B cell (primary cell): ENCODE results near the gene MAP3K15. TPM values are rescaled to one million over a fixed set of nuclear protein-coding genes. Genes with fewer than 3 reads are reported as not detected.

Experiments used
- ATAC-seq: fragments of 200-7000 bp; cut with Tn5 transposase; one replicate; pipeline ENCODE4 v1.10.0; 2021; ENCODE audit warnings: low read depth, mild to moderate bottlenecking, moderate number of reproducible peaks, moderate library complexity
- CTCF ChIA-PET: fragments of 350-600 bp; sonication (Branson Sonifier 250); formaldehyde crosslinking; loops from one replicate; lab custom pipeline; 2021; ENCODE audit warnings: antibody characterized with exemption, inconsistent platforms; lab: Charles Lee
- POLR2A ChIA-PET: fragments of 350-600 bp; sonication (Branson Sonifier 250); formaldehyde crosslinking; loops from one replicate; lab custom pipeline; 2021; ENCODE audit warnings: antibody characterized with exemption; lab: Charles Lee
- DNase-seq: peaks from one replicate; pipeline ENCODE4 v3.0.0; 2013
- H2AFZ ChIP-seq: 2 replicates; pipeline ENCODE4 v1.6.1; 2012; ENCODE audit warnings: mild to moderate bottlenecking, low read depth, low read length; ENCODE audit not compliant: insufficient read depth, poor library complexity, severe bottlenecking
- H3K27ac ChIP-seq, 2 donors: 1 replicate in 1 of 2; 2 replicates in 1 of 2; pipeline ENCODE4 v1.5.1; 2012 to 2013; ENCODE audit warnings: low read length in 2 of 2, mild to moderate bottlenecking in 2 of 2, moderate library complexity in 1 of 2
- H3K27me3 ChIP-seq, 4 experiments: fragments of 200-600 bp in 1 of 4; sonication (generic) in 1 of 4; replicated peaks in 1 of 4; 1 replicate in 2 of 4; 2 replicates in 2 of 4; pipeline versions ENCODE4 v1.6.1 to v1.7.0; 2013 to 2016; ENCODE audit warnings: low read length in 3 of 4, mild to moderate bottlenecking in 2 of 4, mixed read lengths in 1 of 4, moderate library complexity in 1 of 4; ENCODE audit not compliant: insufficient read depth in 4 of 4, control insufficient read depth in 3 of 4; ENCODE audit errors: control extremely low read depth in 1 of 4
- H3K36me3 ChIP-seq, 2 experiments: replicated peaks in 1 of 2; 1 replicate in 1 of 2; 2 replicates in 1 of 2; pipeline versions ENCODE4 v1.6.1 to v1.7.1; 2013; ENCODE audit warnings: low read length in 1 of 2; ENCODE audit not compliant: insufficient read depth in 2 of 2, control insufficient read depth in 1 of 2; ENCODE audit errors: control extremely low read depth in 1 of 2, extremely low read depth in 1 of 2
- H3K4me1 ChIP-seq, 2 donors: fragments of 200-600 bp in 1 of 2; sonication (generic) in 1 of 2; 1 replicate in 1 of 2; 2 replicates in 1 of 2; pipeline versions ENCODE4 v1.5.1 to v1.6.1; 2013 to 2017; ENCODE audit warnings: low read length in 2 of 2; ENCODE audit not compliant: control insufficient read depth in 2 of 2, insufficient read depth in 2 of 2
- H3K4me2 ChIP-seq: replicated peaks from 2 replicates; pipeline ENCODE3; 2012; ENCODE audit warnings: mild to moderate bottlenecking, low read depth, low read length; ENCODE audit not compliant: poor library complexity, severe bottlenecking
- H3K4me3 ChIP-seq, 5 experiments: fragments of 200-600 bp in 1 of 5; sonication (generic) in 1 of 5; 1 replicate in 3 of 5; 2 replicates in 2 of 5; pipeline versions ENCODE4 v1.5.1 to v1.7.0; 2011 to 2016; ENCODE audit warnings: low read length in 4 of 5, mild to moderate bottlenecking in 4 of 5, low read depth in 2 of 5, control low read depth in 1 of 5, moderate library complexity in 1 of 5; ENCODE audit not compliant: insufficient read depth in 1 of 5; ENCODE audit errors: control extremely low read depth in 1 of 5, extremely low read depth in 1 of 5
- H3K79me2 ChIP-seq: fragments of 200-600 bp; sonication (generic); one replicate; pipeline ENCODE4 v1.6.0; 2016; ENCODE audit warnings: low read length; ENCODE audit not compliant: control insufficient read depth, insufficient read depth
- H3K9ac ChIP-seq: fragments of 200-600 bp; sonication (generic); 2 replicates; pipeline ENCODE4 v1.6.1; 2017; ENCODE audit warnings: mild to moderate bottlenecking, low read length, moderate library complexity
- H3K9me3 ChIP-seq, 3 donors: one replicate each; pipeline versions ENCODE4 v1.6.1 to v1.7.1; 2013; ENCODE audit warnings: low read length in 2 of 3; ENCODE audit not compliant: control insufficient read depth in 2 of 3, insufficient read depth in 1 of 3; ENCODE audit errors: control extremely low read depth in 1 of 3
- H4K20me1 ChIP-seq: 2 replicates; pipeline ENCODE4 v1.6.0; 2012; ENCODE audit warnings: mild to moderate bottlenecking, low read length; ENCODE audit not compliant: insufficient read depth, control insufficient read depth, poor library complexity, severe bottlenecking
- H3K27ac Mint-ChIP-seq: one replicate; pipeline ENCODE4 v1.8.0; 2021; ENCODE audit warnings: mixed read lengths
- H3K27me3 Mint-ChIP-seq: one replicate; pipeline ENCODE4 v1.8.0; 2021; ENCODE audit warnings: mixed read lengths
- H3K4me1 Mint-ChIP-seq: one replicate; pipeline ENCODE4 v1.8.0; 2021; ENCODE audit warnings: mixed read lengths
- H3K4me3 Mint-ChIP-seq: one replicate; pipeline ENCODE4 v1.8.0; 2021; ENCODE audit warnings: mixed read lengths
- H3K9me3 Mint-ChIP-seq: one replicate; pipeline ENCODE4 v1.8.0; 2022; ENCODE audit warnings: mixed read lengths; ENCODE audit not compliant: insufficient read depth
- EZH2 ChIP-seq: IDR thresholded peaks from 2 replicates; pipeline ENCODE4 v1.6.1; 2012; ENCODE audit warnings: borderline replicate concordance, low read depth, mild to moderate bottlenecking, moderate library complexity, low read length; ENCODE audit not compliant: insufficient read depth, poor library complexity, severe bottlenecking
- WGBS: methylation state at CpG from one replicate; pipeline ENCODE4 v1.1.5; 2013; ENCODE audit warnings: missing lambda C conversion rate; ENCODE audit not compliant: insufficient coverage; 5-methylcytosine and 5-hydroxymethylcytosine counted together
- intact Hi-C: fragments of 100-400 bp; cut with micrococcal nuclease; formaldehyde crosslinking; loops from one replicate; pipeline ENCODE4 v1.10.0; 2022
- polyA plus RNA-seq: library from polyadenylated mRNA; depleted of rRNA; stranded (reverse); fragments of >200 nt; gene quantifications from 2 replicates; pipeline ENCODE4 v1.2.3, GENCODE V29; 2012
- total RNA-seq, 2 donors: library from RNA; stranded (reverse); fragments of 120-200 nt in 1 of 2; gene quantifications; 1 replicate in 1 of 2; 2 replicates in 1 of 2; pipeline versions ENCODE4 v1.2.3 to v1.2.4, GENCODE V29; 2013 to 2022
- TF ChIP-seq, protein P1 (sequence below): fragments of 200-600 bp; IDR thresholded peaks from one replicate; pipeline ENCODE4 v1.8.0; 2022; ENCODE audit warnings: antibody characterized with exemption, mild to moderate bottlenecking

Gene MAP3K15
- total and polyA plus RNA-seq, 2 donors (not counting 1 experiment from before 2014, with no cell fraction given) = not detected

DNA sequence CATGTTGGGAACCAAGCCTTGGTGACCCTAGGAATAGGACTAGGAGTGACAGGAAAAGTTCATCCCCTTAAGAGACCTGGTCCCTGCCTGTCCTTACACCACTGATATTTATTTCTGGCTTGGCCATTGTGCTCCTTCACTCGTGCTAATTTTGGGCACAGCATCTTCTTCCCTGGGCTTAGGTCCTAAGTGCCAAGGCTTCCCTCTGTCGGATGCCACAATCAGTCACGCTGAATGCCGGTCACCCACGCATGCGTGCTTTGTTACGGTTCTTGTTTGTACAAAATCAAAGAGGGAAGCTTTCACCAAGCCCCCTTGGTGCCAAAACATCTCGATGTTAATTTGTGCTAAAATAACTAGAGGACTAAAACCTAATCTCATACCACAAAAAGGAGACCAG lies 17.4 kb upstream of the MAP3K15 start:
- DNase-seq (no peak), ATAC-seq (no peak)
- no peaks in the 10 kb centered on the region for H3K4me1 ChIP-seq
- no peak overlapping the region for H3K4me3 Mint-ChIP-seq
- H3K79me2 ChIP-seq = no peaks in the 10 kb centered on the region
- H3K4me1 Mint-ChIP-seq = no peaks in the 10 kb centered on the region
- TF ChIP-seq, protein P1, sequence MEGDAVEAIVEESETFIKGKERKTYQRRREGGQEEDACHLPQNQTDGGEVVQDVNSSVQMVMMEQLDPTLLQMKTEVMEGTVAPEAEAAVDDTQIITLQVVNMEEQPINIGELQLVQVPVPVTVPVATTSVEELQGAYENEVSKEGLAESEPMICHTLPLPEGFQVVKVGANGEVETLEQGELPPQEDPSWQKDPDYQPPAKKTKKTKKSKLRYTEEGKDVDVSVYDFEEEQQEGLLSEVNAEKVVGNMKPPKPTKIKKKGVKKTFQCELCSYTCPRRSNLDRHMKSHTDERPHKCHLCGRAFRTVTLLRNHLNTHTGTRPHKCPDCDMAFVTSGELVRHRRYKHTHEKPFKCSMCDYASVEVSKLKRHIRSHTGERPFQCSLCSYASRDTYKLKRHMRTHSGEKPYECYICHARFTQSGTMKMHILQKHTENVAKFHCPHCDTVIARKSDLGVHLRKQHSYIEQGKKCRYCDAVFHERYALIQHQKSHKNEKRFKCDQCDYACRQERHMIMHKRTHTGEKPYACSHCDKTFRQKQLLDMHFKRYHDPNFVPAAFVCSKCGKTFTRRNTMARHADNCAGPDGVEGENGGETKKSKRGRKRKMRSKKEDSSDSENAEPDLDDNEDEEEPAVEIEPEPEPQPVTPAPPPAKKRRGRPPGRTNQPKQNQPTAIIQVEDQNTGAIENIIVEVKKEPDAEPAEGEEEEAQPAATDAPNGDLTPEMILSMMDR = no peak
- no peak for TF ChIP-seq EZH2
- H4K20me1 ChIP-seq = no peaks in the 10 kb centered on the region
- H3K9ac ChIP-seq = no peak overlapping the region
- no peak overlapping the region for H2AFZ ChIP-seq
- H3K27ac ChIP-seq = no peak overlapping the region
- no peaks in the 10 kb centered on the region for H3K27me3 Mint-ChIP-seq
- H3K36me3 ChIP-seq = peaks cover 0 to 10% of the 10 kb centered on the region in 2 experiments
- H3K4me3 ChIP-seq = no peak overlapping the region
- H3K9me3 Mint-ChIP-seq = no peaks in the 10 kb centered on the region
- H3K27me3 ChIP-seq = no peaks in the 10 kb centered on the region
- H3K4me2 ChIP-seq = no peak overlapping the region
- ChIA-PET POLR2A (no interaction called here), CTCF (no interaction called here)
- no peaks in the 10 kb centered on the region for H3K9me3 ChIP-seq
- WGBS = 93% methylated on average over 5 of the region's 8 CpGs
- intact Hi-C loops = loop anchor here (10.0 kb wide), 1 partner anchor 1138 kb away; no protein-coding TSS in a partner anchor
- no peak overlapping the region for H3K27ac Mint-ChIP-seq

- TF ChIP-seq EZH2 = no peak
- TF ChIP-seq, protein P1 = no peak
- Histone ChIP-seq H3K4me3 (no peak overlapping the region), H3K27me3 (peaks cover 0 to 10% (median 3%) of the 10 kb centered on the region in 4 experiments), H3K9me3 (no peaks in the 10 kb centered on the region), H3K36me3 (no peaks in the 10 kb centered on the region), H4K20me1 (no peaks in the 10 kb centered on the region), H3K27ac (no peak overlapping the region), H3K4me1 (peaks cover 0 to 3% of the 10 kb centered on the region in 2 donors), H3K9ac (no peak overlapping the region), H2AFZ (no peak overlapping the region), H3K4me2 (no peak overlapping the region), H3K79me2 (no peaks in the 10 kb centered on the region)
- H3K27me3 Mint-ChIP-seq = peaks cover 28% of the 10 kb centered on the region
- H3K9me3 Mint-ChIP-seq = no peaks in the 10 kb centered on the region
- POLR2A ChIA-PET = no interaction called here
- intact Hi-C loops = no loop called here
- H3K4me1 Mint-ChIP-seq = peaks cover 1% of the 10 kb centered on the region
- H3K27ac Mint-ChIP-seq = no peak overlapping the region
- H3K4me3 Mint-ChIP-seq = no peak overlapping the region
- no peak for ATAC-seq
- CTCF ChIA-PET = no interaction called here
- DNase-seq = no peak
- no CpG with 5 or more reads among the region's 4 CpGs for whole genome bisulfite sequencing
These were observed 2.7 kb upstream of the MAP3K15 start for GRCh38 chrX:19517965-19518364.
